ENCODE results near the gene SLC25A27. TPM values are rescaled to one million over a fixed set of nuclear protein-coding genes. Genes with fewer than 3 reads are reported as not detected.
"Not testable (repeated sequence)": the region's sequence is repeated elsewhere in the genome, so short reads cannot be mapped to it uniquely, and the experiment has no call there.

Gene SLC25A27
- total and polyA plus RNA-seq, 2 experiments from 2014 or later: 8.5 to 16.2 TPM

GRCh38 chr6:46648108-46648507, 4.7 kb upstream of the SLC25A27 start:
- not testable (repeated sequence) for ATAC-seq; H3K27ac Mint-ChIP-seq; H3K27me3 ChIP-seq (ENCODE audit: insufficient read depth); H3K9me3 Mint-ChIP-seq; H3K36me3 Mint-ChIP-seq (ENCODE audit: low read depth); H3K4me3 Mint-ChIP-seq; H3K4me3 ChIP-seq; H3K4me1 ChIP-seq (ENCODE audit: insufficient read depth); H3K27ac ChIP-seq (ENCODE audit: low read depth); DNase-seq (ENCODE audit: low spot score); H3K27me3 Mint-ChIP-seq (ENCODE audit: insufficient read depth, low read depth, poor library complexity); H4K20me1 ChIP-seq (replicated peaks; ENCODE audit: insufficient read depth); H3K4me2 ChIP-seq; H3K36me3 ChIP-seq (ENCODE audit: insufficient read depth); H3K9me2 ChIP-seq (ENCODE audit: insufficient read depth); H3K79me2 ChIP-seq (replicated peaks; ENCODE audit: insufficient read depth); H3K4me1 Mint-ChIP-seq; H2AFZ ChIP-seq; H3F3A ChIP-seq (replicated peaks; ENCODE audit: low read depth)

- no peak for DNase-seq (ENCODE audit: low spot score)
- H3K27me3 ChIP-seq (ENCODE audit: insufficient read depth): peaks cover 7% of the 10 kb centered on the region
Measured at GRCh38 chr6:46648869-46649492, 3.8 kb upstream of the SLC25A27 start.

More at GRCh38 chr6:46648869-46649492, 3.8 kb upstream of the SLC25A27 start:
- no peak overlapping the region for H3K27ac ChIP-seq (ENCODE audit: low read depth)
- Mint-ChIP-seq H3K9me3 (no peaks in the 10 kb centered on the region), H3K36me3 (ENCODE audit: low read depth) (no peaks in the 10 kb centered on the region), H3K4me3 (no peak overlapping the region), H3K27ac (no peak overlapping the region), H3K27me3 (ENCODE audit: insufficient read depth, low read depth, poor library complexity) (peaks cover 13% of the 10 kb centered on the region), H3K4me1 (peaks cover 8% of the 10 kb centered on the region; the same call in 2 of the 3 replicates)
- H3F3A ChIP-seq (replicated peaks; ENCODE audit: low read depth): no peaks in the 10 kb centered on the region
- H3K79me2 ChIP-seq (replicated peaks; ENCODE audit: insufficient read depth): no peaks in the 10 kb centered on the region; the same call in 1 of the 2 replicates
- H3K36me3 ChIP-seq (ENCODE audit: insufficient read depth): no peaks in the 10 kb centered on the region
- ATAC-seq: no peak
- no peak overlapping the region for H2AFZ ChIP-seq
- H3K4me3 ChIP-seq: no peak overlapping the region
- TF ChIP-seq REST (IDR thresholded peaks at IDR 0.05; ENCODE audit: unreplicated experiment): no peak
- no peaks in the 10 kb centered on the region; the same call in 1 of the 2 replicates for H4K20me1 ChIP-seq (replicated peaks; ENCODE audit: insufficient read depth)
- no peak overlapping the region for H3K4me2 ChIP-seq
- no peaks in the 10 kb centered on the region for H3K9me2 ChIP-seq (ENCODE audit: insufficient read depth)
- H3K4me1 ChIP-seq (ENCODE audit: insufficient read depth): peaks cover 11% of the 10 kb centered on the region

All from GM23338 (cell line).